ENCODE data around the gene BCL2. TPM values are rescaled to one million over a fixed set of nuclear protein-coding genes. Genes with fewer than 3 reads are reported as not detected.

Gene BCL2
- total RNA-seq, 4 donors from 2014 or later = 25.2 to 39.0 (median 36.1) TPM

- peaks cover 10 to 24% (median 23%) of the 10 kb centered on the region in 4 donors for H3K4me1 ChIP-seq
- no peak overlapping the region for H3K4me3 ChIP-seq
- H3K27ac ChIP-seq (replicated peaks in 1 of 4) = no peak overlapping the region
- no peak for DNase-seq (ENCODE audit: extremely low spot score)
- H3K27me3 ChIP-seq = no peaks in the 10 kb centered on the region
- TF ChIP-seq CTCF (IDR thresholded peaks at IDR 0.05) = no peak
- TF ChIP-seq POLR2A (IDR thresholded peaks at IDR 0.05; ENCODE audit: low read depth) = no peak
- TF ChIP-seq EP300 (IDR thresholded peaks at IDR 0.05) = no peak
- no peak for TF ChIP-seq POLR2AphosphoS5 (IDR thresholded peaks at IDR 0.05)
- no peaks in the 10 kb centered on the region for H3K9me3 ChIP-seq
- intact Hi-C loops (cut with DNase I) = loop anchor here (10.0 kb wide), 1 partner anchor 306 kb away; no protein-coding TSS in a partner anchor
- 88% methylated on average over 9 of the region's 9 CpGs for WGBS
- peaks cover 0 to 13% (median 2%) of the 10 kb centered on the region in 4 donors for H3K36me3 ChIP-seq
Measured at GRCh38 chr18:63128237-63128974, 191.2 kb downstream of the BCL2 start.

- TF ChIP-seq CTCF (IDR thresholded peaks at IDR 0.05) (no peak), POLR2A (IDR thresholded peaks at IDR 0.05; ENCODE audit: low read depth) (no peak), EP300 (IDR thresholded peaks at IDR 0.05) (no peak), POLR2AphosphoS5 (IDR thresholded peaks at IDR 0.05) (no peak)
- peaks cover 0 to 13% (median 2%) of the 10 kb centered on the region in 4 donors for H3K36me3 ChIP-seq
- no peaks in the 10 kb centered on the region for H3K9me3 ChIP-seq
- WGBS = 71% methylated on average over 12 of the region's 12 CpGs
- H3K4me3 ChIP-seq = no peak overlapping the region
- H3K4me1 ChIP-seq = peaks cover 2 to 7% (median 6%) of the 10 kb centered on the region in 4 donors
- no peak overlapping the region for H3K27ac ChIP-seq (replicated peaks in 1 of 4)
- H3K27me3 ChIP-seq = no peaks in the 10 kb centered on the region
- DNase-seq (ENCODE audit: extremely low spot score) = no peak
- intact Hi-C loops (cut with DNase I) = loop anchor here (10.0 kb wide), 1 partner anchor 308 kb away; no protein-coding TSS in a partner anchor
Measured at GRCh38 chr18:63126134-63127069, 193.2 kb downstream of the BCL2 start.

- Histone ChIP-seq H3K36me3 (no peaks in the 10 kb centered on the region), H3K9me3 (no peaks in the 10 kb centered on the region), H3K27ac (replicated peaks in 1 of 4) (no peak overlapping the region), H3K27me3 (peaks cover 0 to 2% (median 0%) of the 10 kb centered on the region in 4 donors), H3K4me1 (peaks cover 0 to 11% (median 3%) of the 10 kb centered on the region in 4 donors), H3K4me3 (no peak overlapping the region)
- WGBS = 34% methylated on average over 4 of the region's 4 CpGs
- DNase-seq (ENCODE audit: extremely low spot score) = no peak
- TF ChIP-seq EP300 (IDR thresholded peaks at IDR 0.05) (no peak), CTCF (IDR thresholded peaks at IDR 0.05) (no peak), POLR2AphosphoS5 (IDR thresholded peaks at IDR 0.05) (no peak), POLR2A (IDR thresholded peaks at IDR 0.05; ENCODE audit: low read depth) (no peak)
- intact Hi-C loops (cut with DNase I) = loop anchor here (10.0 kb wide), 1 partner anchor 314 kb away; no protein-coding TSS in a partner anchor
Measured at GRCh38 chr18:63120620-63121019, 198.9 kb downstream of the BCL2 start.

- peaks cover 0 to 2% (median 0%) of the 10 kb centered on the region in 4 donors for H3K27me3 ChIP-seq
- TF ChIP-seq CTCF (IDR thresholded peaks at IDR 0.05) (peak; percentile 31 to 46 (median 41)), EP300 (IDR thresholded peaks at IDR 0.05) (no peak), POLR2AphosphoS5 (IDR thresholded peaks at IDR 0.05) (no peak)
- H3K4me1 ChIP-seq = peaks cover 0 to 11% (median 3%) of the 10 kb centered on the region in 4 donors
- no peak overlapping the region for H3K4me3 ChIP-seq
- 39% methylated on average over 3 of the region's 3 CpGs for WGBS
- intact Hi-C loops (cut with DNase I) = loop anchor here (5.0 to 10.0 kb wide), 2 partner anchors 42 to 315 kb away; no protein-coding TSS in a partner anchor
- no peak for DNase-seq (ENCODE audit: extremely low spot score)
- no peaks in the 10 kb centered on the region for H3K36me3 ChIP-seq
- no peak overlapping the region for H3K27ac ChIP-seq (replicated peaks in 1 of 4)
- H3K9me3 ChIP-seq = no peaks in the 10 kb centered on the region
Measured at GRCh38 chr18:63119647-63120046, 199.9 kb downstream of the BCL2 start.
